ENCODE measurements around the gene SOCS6. TPM values are rescaled to one million over a fixed set of nuclear protein-coding genes. Genes with fewer than 3 reads are reported as not detected.

SOCS6 gene
- total RNA-seq, 1 experiment from 2014 or later: 53.4 TPM

DNA sequence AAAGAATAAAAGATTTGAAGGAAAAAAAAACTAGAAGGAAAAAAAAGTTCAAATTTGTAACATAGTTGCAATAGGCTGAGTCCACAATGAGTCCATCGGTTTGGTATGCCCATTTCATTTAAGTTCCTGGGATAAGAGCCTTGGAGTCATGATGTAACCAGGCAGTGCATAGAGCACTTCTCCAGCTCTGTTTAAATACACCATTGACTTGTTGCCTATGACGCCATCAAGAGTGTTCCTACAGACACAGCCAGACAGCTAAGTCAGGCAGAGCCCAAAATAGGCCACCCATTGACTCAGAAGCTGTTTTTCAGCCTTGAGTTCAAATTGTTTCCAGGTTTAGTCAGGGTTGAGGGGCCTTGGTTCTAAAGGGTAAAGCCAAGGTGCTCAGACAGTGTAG, 44.9 kb downstream of the SOCS6 start:
- Histone ChIP-seq H3K9me3 (ENCODE audit: control insufficient read depth in 1 of 2, insufficient read depth in 1 of 2, low read depth in 1 of 2, low read length in 2 of 2) (peaks cover 0 to 20% of the 10 kb centered on the region in 2 experiments; a peak in 2 of 4 replicates), H3K79me2 (ENCODE audit: insufficient read depth, low read length) (peaks cover 47% of the 10 kb centered on the region), H4K20me1 (ENCODE audit: insufficient read depth) (no peaks in the 10 kb centered on the region), H3K4me3 (replicated peaks in 1 of 2; ENCODE audit: low read depth in 1 of 2, low read length in 2 of 2) (no peak overlapping the region), H3K27me3 (ENCODE audit: insufficient read depth, low read length) (no peaks in the 10 kb centered on the region), H3K4me1 (ENCODE audit: control insufficient read depth in 1 of 2, insufficient read depth in 2 of 2, low read length in 2 of 2) (peaks cover 32 to 60% of the 10 kb centered on the region in 2 experiments), H3K9ac (ENCODE audit: low read length) (no peak overlapping the region), H3K9me2 (ENCODE audit: insufficient read depth) (no peaks in the 10 kb centered on the region), H3K4me2 (ENCODE audit: low read length) (peak overlapping the region; percentile 2; the same call in 1 of the 2 replicates), H2AFZ (ENCODE audit: low read depth, low read length, poor library complexity, severe bottlenecking) (no peak overlapping the region), H3K27ac (ENCODE audit: low read depth, low read length) (no peak overlapping the region), H3K36me3 (ENCODE audit: control insufficient read depth in 1 of 2, insufficient read depth in 2 of 2, low read length in 2 of 2) (peaks cover 0 to 42% of the 10 kb centered on the region in 2 experiments; a peak in 2 of 4 replicates)
- ATAC-seq: no peak
- no peak for TF ChIP-seq POLR2AphosphoS5 (IDR thresholded peaks at IDR 0.05; ENCODE audit: low read depth, low read length)
- TF ChIP-seq ZFX (IDR thresholded peaks at IDR 0.05): no peak
- TF ChIP-seq, protein P1, sequence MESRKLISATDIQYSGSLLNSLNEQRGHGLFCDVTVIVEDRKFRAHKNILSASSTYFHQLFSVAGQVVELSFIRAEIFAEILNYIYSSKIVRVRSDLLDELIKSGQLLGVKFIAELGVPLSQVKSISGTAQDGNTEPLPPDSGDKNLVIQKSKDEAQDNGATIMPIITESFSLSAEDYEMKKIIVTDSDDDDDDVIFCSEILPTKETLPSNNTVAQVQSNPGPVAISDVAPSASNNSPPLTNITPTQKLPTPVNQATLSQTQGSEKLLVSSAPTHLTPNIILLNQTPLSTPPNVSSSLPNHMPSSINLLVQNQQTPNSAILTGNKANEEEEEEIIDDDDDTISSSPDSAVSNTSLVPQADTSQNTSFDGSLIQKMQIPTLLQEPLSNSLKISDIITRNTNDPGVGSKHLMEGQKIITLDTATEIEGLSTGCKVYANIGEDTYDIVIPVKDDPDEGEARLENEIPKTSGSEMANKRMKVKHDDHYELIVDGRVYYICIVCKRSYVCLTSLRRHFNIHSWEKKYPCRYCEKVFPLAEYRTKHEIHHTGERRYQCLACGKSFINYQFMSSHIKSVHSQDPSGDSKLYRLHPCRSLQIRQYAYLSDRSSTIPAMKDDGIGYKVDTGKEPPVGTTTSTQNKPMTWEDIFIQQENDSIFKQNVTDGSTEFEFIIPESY (IDR thresholded peaks at IDR 0.05; ENCODE audit: extremely low read depth, insufficient replicate concordance, low read length): no peak
- peak; percentile 12; the same call in 1 of the 2 replicates for TF ChIP-seq SP1 (IDR thresholded peaks at IDR 0.05; ENCODE audit: low read depth)
- TF ChIP-seq ZNF274 (IDR thresholded peaks at IDR 0.05; ENCODE audit: low read depth, low read length): no peak
- TF ChIP-seq, protein P2, sequence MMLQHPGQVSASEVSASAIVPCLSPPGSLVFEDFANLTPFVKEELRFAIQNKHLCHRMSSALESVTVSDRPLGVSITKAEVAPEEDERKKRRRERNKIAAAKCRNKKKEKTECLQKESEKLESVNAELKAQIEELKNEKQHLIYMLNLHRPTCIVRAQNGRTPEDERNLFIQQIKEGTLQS (IDR thresholded peaks at IDR 0.05): no peak
- TF ChIP-seq, protein P3, sequence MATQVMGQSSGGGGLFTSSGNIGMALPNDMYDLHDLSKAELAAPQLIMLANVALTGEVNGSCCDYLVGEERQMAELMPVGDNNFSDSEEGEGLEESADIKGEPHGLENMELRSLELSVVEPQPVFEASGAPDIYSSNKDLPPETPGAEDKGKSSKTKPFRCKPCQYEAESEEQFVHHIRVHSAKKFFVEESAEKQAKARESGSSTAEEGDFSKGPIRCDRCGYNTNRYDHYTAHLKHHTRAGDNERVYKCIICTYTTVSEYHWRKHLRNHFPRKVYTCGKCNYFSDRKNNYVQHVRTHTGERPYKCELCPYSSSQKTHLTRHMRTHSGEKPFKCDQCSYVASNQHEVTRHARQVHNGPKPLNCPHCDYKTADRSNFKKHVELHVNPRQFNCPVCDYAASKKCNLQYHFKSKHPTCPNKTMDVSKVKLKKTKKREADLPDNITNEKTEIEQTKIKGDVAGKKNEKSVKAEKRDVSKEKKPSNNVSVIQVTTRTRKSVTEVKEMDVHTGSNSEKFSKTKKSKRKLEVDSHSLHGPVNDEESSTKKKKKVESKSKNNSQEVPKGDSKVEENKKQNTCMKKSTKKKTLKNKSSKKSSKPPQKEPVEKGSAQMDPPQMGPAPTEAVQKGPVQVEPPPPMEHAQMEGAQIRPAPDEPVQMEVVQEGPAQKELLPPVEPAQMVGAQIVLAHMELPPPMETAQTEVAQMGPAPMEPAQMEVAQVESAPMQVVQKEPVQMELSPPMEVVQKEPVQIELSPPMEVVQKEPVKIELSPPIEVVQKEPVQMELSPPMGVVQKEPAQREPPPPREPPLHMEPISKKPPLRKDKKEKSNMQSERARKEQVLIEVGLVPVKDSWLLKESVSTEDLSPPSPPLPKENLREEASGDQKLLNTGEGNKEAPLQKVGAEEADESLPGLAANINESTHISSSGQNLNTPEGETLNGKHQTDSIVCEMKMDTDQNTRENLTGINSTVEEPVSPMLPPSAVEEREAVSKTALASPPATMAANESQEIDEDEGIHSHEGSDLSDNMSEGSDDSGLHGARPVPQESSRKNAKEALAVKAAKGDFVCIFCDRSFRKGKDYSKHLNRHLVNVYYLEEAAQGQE (IDR thresholded peaks at IDR 0.05; ENCODE audit: low read depth): no peak
- TF ChIP-seq CEBPB (IDR thresholded peaks at IDR 0.05; ENCODE audit: low read depth): peak; percentile 45
- peak; percentile 23; the same call in 1 of the 2 replicates for TF ChIP-seq JUND (IDR thresholded peaks at IDR 0.05)
- 0 out of 2 replicates have a peak, but pooled peaks have one; percentile 18 for TF ChIP-seq CBX3 (IDR thresholded peaks at IDR 0.05; ENCODE audit: low read depth)
- TF ChIP-seq, protein P4, sequence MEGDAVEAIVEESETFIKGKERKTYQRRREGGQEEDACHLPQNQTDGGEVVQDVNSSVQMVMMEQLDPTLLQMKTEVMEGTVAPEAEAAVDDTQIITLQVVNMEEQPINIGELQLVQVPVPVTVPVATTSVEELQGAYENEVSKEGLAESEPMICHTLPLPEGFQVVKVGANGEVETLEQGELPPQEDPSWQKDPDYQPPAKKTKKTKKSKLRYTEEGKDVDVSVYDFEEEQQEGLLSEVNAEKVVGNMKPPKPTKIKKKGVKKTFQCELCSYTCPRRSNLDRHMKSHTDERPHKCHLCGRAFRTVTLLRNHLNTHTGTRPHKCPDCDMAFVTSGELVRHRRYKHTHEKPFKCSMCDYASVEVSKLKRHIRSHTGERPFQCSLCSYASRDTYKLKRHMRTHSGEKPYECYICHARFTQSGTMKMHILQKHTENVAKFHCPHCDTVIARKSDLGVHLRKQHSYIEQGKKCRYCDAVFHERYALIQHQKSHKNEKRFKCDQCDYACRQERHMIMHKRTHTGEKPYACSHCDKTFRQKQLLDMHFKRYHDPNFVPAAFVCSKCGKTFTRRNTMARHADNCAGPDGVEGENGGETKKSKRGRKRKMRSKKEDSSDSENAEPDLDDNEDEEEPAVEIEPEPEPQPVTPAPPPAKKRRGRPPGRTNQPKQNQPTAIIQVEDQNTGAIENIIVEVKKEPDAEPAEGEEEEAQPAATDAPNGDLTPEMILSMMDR (IDR thresholded peaks at IDR 0.05 in 2 of 3, conservative IDR thresholded peaks at IDR 0.05 in 1 of 3; ENCODE audit: borderline replicate concordance in 1 of 3, insufficient read depth in 1 of 3, low read depth in 2 of 3, low read length in 2 of 3): no peak
- POLR2A ChIA-PET: interaction anchor here (1.2 kb wide), 1 partner anchor 38 kb away, joined by 3 read pairs; no protein-coding TSS in a partner anchor
- peak; percentile 32 for DNase-seq (ENCODE audit: low read depth, low spot score)
- no TSS peak for BruUV-seq (replicated peaks)
- RAD21 ChIA-PET (ENCODE audit: low non-redundant PET in 1 of 2, low total read pairs in 2 of 2, uncharacterized antibody in 2 of 2, unreplicated experiment in 2 of 2): interaction anchor here in 1 of 2 experiments (0.6 to 0.9 kb wide), 2 partner anchors 47 to 138 kb away, joined by 3 read pairs; no protein-coding TSS in a partner anchor
- intact Hi-C loops (cut with micrococcal nuclease): no loop called here
- CTCF ChIA-PET: no interaction called here

Measured in HCT116 (cell line).